ENCODE measurements around the gene CHI3L1.

DNA sequence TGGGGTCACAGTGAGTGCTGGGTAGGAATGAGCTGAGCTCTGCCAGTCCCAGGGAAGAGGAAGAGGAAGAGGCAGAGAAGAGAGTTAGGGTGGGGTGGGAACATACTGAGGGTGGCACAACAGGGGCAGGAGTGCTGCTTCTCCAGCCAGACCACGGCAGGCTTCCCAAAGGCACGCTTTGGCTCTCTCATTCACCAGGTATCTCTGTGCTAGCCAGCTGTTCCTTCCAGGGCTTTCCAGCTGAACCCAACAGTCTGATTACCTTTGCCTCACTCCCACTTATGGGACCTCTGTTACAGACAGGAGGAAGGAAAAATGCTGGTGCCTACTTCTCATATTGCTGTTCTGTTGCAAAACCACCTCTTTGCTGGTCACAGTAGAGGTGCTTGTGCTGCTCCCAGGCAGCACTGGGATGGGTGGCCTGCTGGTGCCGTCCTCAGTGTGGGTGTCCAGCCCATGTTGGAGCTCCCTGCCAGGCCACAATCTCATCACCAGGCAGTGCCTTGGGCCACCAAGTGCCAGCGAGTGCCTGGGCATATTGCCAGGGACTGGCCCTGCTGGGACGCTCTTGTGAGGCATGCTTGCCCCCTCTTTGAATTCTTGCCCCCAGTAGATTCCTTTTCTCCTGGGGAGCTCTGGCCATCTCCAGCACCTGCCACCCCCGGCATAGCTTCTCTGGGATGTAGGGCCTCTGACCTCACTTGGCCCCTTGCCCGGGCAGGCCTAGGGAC lies 56.8 kb downstream of the CHI3L1 start:
- TF ChIP-seq, protein P1, sequence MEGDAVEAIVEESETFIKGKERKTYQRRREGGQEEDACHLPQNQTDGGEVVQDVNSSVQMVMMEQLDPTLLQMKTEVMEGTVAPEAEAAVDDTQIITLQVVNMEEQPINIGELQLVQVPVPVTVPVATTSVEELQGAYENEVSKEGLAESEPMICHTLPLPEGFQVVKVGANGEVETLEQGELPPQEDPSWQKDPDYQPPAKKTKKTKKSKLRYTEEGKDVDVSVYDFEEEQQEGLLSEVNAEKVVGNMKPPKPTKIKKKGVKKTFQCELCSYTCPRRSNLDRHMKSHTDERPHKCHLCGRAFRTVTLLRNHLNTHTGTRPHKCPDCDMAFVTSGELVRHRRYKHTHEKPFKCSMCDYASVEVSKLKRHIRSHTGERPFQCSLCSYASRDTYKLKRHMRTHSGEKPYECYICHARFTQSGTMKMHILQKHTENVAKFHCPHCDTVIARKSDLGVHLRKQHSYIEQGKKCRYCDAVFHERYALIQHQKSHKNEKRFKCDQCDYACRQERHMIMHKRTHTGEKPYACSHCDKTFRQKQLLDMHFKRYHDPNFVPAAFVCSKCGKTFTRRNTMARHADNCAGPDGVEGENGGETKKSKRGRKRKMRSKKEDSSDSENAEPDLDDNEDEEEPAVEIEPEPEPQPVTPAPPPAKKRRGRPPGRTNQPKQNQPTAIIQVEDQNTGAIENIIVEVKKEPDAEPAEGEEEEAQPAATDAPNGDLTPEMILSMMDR (IDR thresholded peaks at IDR 0.05): no peak
- TF ChIP-seq POLR2A (IDR thresholded peaks at IDR 0.05): no peak
